Stimulated activated CD4-positive, alpha-beta T cell treated with anti-CD3 and anti-CD28 coated beads, Interleukin-15, amount 100 ng/mL, for 24 hours (primary cell): Measurements from ENCODE around the gene SLTM.
"Not testable (repeated sequence)": the region's sequence is repeated elsewhere in the genome, so short reads cannot be mapped to it uniquely, and the experiment has no call there.

ENCODE experiments used
- DNase-seq: peaks from one replicate; pipeline ENCODE4 v3.0.0-alpha.2; 2020

SLTM gene

DNA sequence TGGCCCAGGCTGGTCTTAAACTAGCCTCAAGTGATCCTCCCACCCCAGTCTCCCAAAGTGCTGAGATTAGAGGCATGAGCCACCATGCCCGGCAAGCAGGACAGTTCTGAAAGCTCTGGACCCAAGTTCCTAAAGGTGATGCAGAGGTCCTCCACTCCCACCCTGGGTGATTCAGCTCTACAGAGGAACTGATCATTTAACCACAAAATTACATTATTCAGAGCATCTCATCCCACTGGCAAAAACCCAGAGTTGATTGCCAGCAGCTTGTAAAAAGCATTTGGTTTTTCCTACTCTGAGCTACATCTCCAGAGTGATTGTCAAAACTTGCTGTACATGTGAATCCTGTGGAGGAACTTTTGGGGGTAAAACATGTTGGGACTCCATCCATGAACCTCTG, 60.2 kb downstream of the SLTM start:
- DNase-seq, result no peak

DNA sequence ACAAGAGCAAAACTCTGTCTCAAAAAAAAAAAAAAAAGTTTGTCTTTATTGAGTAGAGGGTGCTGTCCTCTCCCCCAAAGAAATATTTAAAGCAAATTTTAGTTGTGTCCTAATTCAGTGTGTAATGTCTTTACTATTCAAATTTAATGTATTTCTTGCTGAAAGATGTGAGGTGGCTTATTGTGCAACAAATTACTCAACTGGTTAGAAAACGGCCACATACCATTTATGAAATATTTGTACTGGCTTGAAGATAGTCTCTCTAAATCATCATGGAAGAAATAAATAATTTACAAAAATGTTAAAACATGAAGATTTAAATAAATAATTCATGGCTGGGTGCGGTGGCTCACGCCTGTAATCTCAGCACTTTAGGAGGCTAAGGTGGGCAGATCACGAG, 63.0 kb downstream of the SLTM start:
- no peak for DNase-seq

DNA sequence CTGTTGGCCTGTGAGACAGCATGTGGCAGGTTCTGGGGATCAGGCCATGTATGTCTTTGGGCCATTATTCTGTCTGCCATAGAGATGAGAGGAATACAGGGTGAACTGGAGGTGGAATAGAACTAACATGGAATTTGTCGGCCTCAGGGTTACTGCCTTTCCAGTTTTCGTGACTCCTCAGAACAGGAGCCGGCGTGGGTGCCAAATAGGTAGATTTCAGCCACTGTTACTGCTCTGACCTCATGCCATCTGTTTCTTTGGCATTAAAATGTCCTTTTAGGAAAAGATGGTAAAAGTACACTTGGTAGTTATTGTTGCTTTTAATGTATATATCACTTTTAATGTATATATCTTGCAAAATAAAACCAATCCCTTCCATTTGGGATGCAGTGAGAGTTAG, 65.6 kb downstream of the SLTM start:
- DNase-seq, result no peak

DNA sequence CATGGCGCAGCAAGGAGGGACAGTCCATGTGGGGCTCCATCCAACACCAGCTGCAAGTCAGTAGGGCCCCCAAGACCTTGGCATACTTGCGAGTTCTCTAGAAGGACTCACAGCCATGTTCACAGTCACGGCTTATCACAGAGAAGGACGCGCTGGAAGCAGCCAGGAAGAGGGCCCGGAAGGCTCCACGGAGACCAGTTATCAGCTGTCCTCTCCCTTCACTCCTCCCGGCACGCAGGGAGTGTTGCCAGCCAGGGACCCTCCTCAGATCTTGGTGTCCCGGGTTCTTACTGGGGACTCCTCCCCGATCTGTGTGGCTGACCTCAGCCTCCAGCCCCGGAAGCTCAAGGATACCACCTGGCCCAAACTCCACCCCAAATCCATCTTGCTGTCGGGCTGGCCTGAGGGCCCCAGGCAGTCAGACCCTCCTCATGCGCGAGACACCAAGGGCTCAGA, 68.0 kb downstream of the SLTM start:
- no peak for DNase-seq

DNA sequence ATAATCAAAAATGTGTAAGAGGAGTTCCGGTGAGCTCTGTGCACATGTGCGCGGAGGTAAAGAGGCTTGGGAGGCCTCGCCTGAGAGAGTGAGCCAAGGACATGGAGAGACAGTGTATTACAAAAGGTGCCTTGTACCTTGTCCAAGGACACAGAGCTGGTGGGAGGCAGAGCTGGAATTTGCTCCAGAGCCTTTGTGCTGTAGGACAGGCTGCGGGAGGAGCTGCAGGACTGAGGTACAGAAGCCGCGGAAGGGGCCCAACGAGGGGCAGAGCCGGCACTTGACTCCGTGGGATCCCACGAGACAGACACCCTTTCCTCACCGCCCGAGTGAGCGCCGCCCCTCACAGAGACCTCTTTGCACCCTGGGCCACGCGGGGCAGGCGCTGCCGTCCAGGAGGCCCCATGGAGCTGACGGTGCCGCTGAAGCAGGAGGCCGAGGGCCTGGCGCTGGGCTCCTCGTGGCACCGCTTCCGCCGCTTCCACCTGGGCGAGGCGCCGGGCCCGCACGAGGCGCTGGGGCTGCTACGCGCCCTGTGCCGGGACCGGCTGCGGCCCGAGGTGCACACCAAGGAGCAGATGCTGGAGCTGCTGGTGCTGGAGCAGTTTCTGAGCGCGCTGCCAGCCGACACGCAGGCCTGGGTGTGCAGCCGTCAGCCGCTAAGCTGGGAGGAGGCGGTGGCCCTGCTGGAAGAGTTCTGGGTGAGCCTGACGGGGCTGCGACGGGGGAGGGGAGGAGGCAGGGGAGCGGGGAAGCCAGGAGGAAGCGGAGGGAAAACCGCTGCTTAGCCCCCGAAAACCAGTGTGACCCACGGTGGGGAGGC, 68.7 kb downstream of the SLTM start:
- DNase-seq, result peak; percentile 15

DNA sequence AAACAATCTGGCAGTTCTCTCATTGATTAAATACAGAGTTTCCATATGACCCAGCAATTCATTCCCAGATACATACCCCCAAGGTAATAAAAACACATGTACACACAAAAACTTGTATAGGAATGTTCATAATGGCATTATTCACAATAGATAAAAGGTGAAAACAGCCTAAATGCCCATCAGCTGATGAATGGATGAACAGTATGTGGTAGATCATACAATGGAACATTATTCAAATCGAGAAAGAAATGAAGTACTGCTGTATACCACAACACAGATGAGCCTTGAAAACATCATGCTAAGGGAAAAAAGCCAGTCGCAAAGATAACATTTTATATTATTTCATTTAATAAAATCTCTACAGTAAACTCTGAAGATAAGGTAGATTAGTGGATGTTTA, 71.2 kb downstream of the SLTM start:
- no peak for DNase-seq

DNA sequence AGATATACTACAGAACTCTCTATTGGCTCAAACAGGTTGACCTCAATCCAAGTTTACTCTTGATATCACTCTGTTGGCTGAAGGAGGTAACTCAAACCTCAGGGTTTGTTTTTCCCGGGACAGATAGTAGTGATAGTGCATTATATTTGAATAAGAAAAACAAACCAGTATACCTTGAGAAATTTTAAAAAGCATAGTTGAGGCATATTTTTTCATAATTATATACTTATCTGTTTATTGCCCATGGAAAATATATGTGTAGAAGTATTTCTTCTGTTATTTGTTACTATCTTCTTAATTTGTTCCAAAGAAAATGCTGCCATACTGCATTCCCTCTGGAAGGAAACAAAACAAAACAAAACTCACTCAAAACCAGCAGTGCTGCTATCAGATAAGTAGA, 76.9 kb downstream of the SLTM start:
- not testable (repeated sequence) for DNase-seq

DNA sequence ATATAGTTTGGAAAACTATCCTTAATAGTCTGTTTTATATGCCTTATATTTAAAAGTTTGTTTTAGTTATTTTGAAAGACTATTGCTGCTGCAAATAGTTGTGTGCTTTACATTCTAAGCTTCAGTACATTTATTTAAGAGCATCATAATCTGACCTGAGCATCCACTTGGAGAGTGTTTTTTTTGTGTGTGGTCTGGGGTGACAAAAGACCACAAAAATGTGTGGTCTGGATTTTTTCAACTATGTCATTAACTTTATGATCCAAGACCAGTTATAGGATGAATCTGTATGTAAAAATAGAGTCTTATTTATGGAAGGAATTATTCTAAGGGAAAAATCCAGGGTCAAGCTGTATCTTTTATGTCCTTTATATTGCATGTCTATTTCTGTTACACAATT, 77.4 kb downstream of the SLTM start:
- DNase-seq, result no peak

DNA sequence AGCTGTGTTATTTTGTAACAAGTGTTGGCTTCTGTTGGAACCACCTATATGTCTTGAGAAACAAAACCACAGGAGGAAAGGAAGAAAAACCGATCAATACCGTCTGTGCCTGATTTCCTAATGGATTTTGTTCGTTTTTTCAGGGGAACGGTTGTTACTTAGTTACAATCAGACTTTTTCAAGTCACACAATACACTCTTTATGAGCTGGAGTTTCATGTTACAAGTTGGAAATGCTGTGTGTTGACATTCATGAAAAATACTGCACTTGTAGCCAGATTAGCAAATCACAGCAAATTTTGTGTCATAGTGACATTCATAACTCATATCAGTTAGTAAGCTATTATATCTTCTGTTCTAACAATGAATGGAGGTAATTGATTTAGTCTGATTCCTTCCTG, 78.9 kb downstream of the SLTM start:
- DNase-seq, result no peak

DNA sequence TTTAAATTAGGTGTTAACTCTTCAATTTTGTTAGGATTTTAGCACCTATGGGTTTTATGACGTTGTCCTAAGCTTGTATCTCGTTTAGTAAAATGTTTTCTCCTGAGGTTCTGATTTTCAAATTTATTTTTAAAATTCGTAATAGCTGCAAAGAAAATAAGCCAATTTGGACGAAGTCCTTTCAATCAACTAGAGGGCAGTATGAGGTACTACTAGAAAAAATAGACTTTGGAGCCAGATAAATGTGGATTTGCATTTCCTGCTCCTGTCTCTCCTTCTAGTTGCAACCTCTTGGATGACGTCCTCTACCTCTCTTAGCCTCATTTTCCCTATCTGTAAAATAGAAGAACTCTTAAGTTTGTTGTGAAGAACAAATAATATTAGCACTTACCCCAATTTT, 81.1 kb downstream of the SLTM start:
- DNase-seq, result no peak

DNA sequence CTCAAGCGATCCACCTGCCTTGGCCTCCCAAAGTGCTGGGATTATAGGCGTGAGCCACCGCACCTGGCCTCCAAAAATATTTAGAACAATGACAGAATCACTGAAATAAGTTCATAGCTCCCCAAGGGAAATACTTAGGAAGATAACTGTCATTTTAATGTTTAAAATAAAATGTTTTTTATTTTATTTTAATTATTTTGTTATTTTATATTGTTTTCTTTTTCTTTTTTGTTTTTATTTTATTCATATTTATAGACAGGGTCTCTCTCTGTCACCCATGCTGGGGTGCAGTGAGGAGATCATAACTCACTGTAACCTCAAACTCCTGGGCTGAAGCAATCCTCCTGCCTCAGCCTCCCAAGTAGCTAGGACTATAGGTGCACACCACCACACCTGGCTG, 82.3 kb downstream of the SLTM start:
- DNase-seq, result not testable (repeated sequence)

DNA sequence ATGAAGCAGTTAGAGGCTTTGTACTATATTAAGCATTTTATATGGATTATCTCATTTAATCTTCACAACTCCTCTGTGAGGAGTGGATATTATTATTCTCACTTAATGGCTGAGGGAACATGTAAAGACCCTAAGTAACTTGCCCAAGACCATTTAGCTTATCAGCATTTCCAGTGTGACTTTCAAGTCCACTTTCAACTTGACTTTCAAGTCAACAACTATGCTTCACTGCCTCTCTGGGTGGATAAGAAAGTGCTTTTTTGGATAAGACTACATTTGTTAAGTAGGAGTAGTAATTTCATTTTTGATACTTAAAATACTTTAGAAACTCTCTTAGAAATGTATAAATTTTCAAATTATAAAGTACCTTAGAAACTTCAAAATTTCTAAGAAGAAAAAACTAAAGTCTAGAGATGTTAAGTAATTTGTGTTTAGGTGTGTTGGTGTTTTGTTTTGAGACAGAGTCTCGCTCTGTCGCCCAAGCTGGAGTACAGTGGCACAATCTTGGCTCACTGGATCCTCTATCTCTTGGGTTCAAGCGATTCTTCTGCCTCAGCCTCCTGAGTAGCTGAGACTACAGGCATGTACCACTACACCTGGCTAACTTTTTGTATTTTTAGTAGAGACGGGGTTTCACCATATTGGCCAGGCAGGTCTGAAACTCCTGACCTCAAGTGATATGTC, 90.6 kb downstream of the SLTM start:
- DNase-seq, result no peak

DNA sequence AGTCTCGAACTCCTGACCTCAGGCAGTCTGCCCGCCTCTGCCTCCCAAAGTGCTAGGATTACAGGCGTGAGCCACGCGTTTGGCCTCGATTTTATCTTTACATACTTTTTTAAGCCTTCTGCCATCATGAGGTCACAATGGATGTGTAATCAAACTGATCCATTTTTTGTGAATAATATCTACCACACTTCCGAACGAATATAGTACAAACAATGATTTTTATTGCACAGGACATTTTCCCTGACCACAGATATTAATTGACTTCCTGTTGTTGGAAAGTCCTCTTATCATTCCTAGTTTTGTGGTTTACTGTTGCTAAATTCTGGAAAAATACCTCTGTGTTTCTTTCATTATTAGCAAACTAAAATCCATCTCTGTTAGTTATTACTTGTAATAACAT, 93.4 kb downstream of the SLTM start:
- no peak for DNase-seq

DNA sequence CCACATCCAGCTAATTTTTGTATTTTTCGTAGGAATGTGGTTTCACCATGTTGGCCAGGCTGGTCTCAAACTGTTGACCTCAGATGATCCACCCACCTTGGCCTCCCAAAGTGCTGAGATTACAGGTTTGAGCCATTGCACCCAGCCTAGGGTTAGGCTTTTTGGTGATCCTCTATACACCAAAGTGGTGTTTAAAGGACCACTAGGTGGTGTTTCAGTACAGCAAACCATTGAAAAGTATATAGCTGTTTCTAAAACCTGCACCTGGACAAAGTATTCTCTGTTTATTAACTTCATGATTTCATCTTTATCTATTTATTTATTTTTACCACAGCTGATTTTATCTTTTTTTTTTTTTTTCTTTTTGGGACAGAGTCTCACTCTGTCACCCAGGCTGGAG, 94.0 kb downstream of the SLTM start:
- DNase-seq, result no peak

DNA sequence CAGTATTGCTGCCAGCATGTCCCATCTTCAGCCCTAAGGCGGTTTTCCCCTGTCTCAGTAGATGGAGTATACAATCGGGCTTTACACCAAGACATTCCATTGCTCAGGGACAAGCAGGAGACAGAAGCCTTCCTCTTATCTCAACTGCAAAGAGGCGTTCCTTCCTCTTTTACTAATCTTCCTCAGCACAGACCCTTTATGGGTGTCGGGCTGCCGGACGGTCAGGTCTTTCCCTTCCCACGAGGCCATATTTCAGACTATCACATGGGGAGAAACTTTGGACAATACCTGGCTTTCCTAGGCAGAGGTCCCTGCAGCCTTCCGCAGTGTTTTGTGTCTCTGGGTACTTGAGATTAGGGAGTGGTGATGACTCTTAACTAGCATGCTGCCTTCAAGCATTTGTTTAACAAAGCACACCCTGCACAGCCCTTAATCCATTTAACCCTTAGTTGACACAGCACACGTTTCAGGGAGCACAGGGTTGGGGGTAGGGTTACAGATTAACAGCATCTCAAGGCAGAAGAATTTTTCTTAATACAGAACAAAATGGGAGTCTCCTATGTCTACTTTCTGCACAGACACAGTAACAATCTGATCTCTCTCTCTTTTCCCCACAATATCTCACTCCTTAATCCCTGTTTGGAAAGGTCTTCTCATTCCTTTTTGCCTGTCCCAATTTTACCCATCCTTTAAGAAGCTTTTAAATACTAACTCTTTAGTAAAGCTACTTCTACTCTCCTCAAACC, 99.6 kb downstream of the SLTM start:
- DNase-seq, result not testable (repeated sequence)

DNA sequence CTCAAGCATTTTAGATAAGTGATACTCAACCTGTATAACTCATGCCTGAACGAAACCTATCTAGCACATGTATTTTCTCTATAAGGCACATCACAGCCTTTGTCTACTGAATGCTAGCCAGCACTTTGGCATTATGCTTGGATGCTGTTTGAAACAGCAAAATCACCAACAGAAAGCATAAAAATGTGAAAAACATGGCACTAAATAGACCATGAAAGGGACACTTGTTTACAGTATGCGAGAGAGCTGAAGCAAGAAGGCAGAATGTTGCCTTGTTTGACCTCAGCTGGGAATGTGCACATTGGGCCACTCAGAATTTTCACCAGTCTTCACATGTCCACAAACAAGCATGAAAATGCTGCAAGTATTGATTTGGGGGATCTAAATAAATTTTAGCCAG, 102.9 kb downstream of the SLTM start:
- DNase-seq, result no peak
